ENCODE measurements around the gene USP22. TPM values are rescaled to one million over a fixed set of nuclear protein-coding genes. Genes with fewer than 3 reads are reported as not detected.

Gene USP22
- total and polyA plus RNA-seq, 10 donors, result 21.7 to 200 (median 156) TPM

GRCh38 chr17:20999044-20999573 is 43.7 kb downstream of the USP22 start:
- Histone ChIP-seq H3K4me1 (peaks cover 0 to 65% (median 21%) of the 10 kb centered on the region in 6 donors), H3K27me3 (replicated peaks in 1 of 7) (no peaks in the 10 kb centered on the region), H3K36me3 (peaks cover 0 to 65% (median 41%) of the 10 kb centered on the region in 6 donors), H3K27ac (peak overlapping the region in 7 of 8 donors; percentile 20 to 54 (median 32)), H3K9me3 (no peaks in the 10 kb centered on the region), H3K4me3 (no peak overlapping the region)
- WGBS, 5 donors, result 57 to 68% (median 63%) methylated on average over 10 to 16 of the region's 16 CpGs
- DNase-seq, result peak; percentile 75
- intact Hi-C loops (cut with DNase I; ENCODE audit: low total_unique reads), result no loop called here
- TF ChIP-seq POLR2AphosphoS5 (IDR thresholded peaks at IDR 0.05) (peak in 2 of 3 donors; percentile 46 to 74), POLR2A (IDR thresholded peaks at IDR 0.05) (no peak)

DNA sequence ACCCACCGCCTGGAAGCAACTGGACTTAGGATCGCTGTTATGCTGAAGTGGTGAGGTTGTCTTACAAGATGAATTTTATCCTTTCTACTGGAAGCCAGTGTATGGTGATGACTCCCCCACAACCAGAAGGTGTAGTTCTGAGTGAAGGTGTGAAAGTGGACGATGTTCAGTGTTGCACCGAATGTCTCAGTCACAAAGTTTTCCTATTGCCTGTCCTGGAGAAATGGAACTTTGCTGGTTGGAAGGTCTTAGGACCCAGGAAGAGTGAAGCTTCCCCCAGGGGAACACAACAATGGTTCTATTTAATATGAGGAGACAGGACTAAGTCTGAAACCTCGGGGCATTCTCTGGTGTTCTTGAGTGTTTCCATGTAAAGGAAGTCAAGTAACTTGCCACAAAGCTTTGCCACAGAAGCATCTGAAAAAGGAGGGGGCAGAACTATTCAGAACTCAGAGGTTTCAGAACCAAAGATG is 44.2 kb downstream of the USP22 start:
- H3K36me3 ChIP-seq, result peaks cover 0 to 60% (median 36%) of the 10 kb centered on the region in 6 donors
- H3K27me3 ChIP-seq (replicated peaks in 1 of 7), result no peaks in the 10 kb centered on the region
- peaks cover 0 to 60% (median 20%) of the 10 kb centered on the region in 6 donors for H3K4me1 ChIP-seq
- DNase-seq, result no peak
- no peaks in the 10 kb centered on the region for H3K9me3 ChIP-seq
- WGBS, 5 donors, result 70 to 79% (median 76%) methylated on average over 5 of the region's 5 CpGs
- no peak for TF ChIP-seq CTCF (IDR thresholded peaks at IDR 0.05 in 8 of 11, conservative IDR thresholded peaks at IDR 0.05 in 3 of 11)
- TF ChIP-seq POLR2A (IDR thresholded peaks at IDR 0.05), result no peak
- TF ChIP-seq POLR2AphosphoS5 (IDR thresholded peaks at IDR 0.05), result no peak
- intact Hi-C loops (cut with DNase I; ENCODE audit: low total_unique reads), result no loop called here
- H3K27ac ChIP-seq, result peak overlapping the region in 7 of 8 donors; percentile 20 to 54 (median 32)
- H3K4me3 ChIP-seq, result no peak overlapping the region

GRCh38 chr17:20997711-20998570 is 44.9 kb downstream of the USP22 start:
- 81 to 88% (median 85%) methylated on average over 15 to 22 of the region's 22 CpGs for WGBS, 5 donors
- no peaks in the 10 kb centered on the region for H3K9me3 ChIP-seq
- H3K36me3 ChIP-seq, result peaks cover 0 to 53% (median 30%) of the 10 kb centered on the region in 6 donors
- TF ChIP-seq CTCF (IDR thresholded peaks at IDR 0.05 in 8 of 11, conservative IDR thresholded peaks at IDR 0.05 in 3 of 11) (no peak), POLR2A (IDR thresholded peaks at IDR 0.05) (no peak), POLR2AphosphoS5 (IDR thresholded peaks at IDR 0.05) (peak in 2 of 3 donors; percentile 28 to 58)
- H3K4me1 ChIP-seq, result peaks cover 3 to 60% (median 23%) of the 10 kb centered on the region in 6 donors
- no peaks in the 10 kb centered on the region for H3K27me3 ChIP-seq (replicated peaks in 1 of 7)
- no peak overlapping the region for H3K4me3 ChIP-seq
- DNase-seq, result peak; percentile 67
- peak overlapping the region in 5 of 8 donors; percentile 20 to 54 (median 47) for H3K27ac ChIP-seq
- intact Hi-C loops (cut with DNase I; ENCODE audit: low total_unique reads), result no loop called here

DNA sequence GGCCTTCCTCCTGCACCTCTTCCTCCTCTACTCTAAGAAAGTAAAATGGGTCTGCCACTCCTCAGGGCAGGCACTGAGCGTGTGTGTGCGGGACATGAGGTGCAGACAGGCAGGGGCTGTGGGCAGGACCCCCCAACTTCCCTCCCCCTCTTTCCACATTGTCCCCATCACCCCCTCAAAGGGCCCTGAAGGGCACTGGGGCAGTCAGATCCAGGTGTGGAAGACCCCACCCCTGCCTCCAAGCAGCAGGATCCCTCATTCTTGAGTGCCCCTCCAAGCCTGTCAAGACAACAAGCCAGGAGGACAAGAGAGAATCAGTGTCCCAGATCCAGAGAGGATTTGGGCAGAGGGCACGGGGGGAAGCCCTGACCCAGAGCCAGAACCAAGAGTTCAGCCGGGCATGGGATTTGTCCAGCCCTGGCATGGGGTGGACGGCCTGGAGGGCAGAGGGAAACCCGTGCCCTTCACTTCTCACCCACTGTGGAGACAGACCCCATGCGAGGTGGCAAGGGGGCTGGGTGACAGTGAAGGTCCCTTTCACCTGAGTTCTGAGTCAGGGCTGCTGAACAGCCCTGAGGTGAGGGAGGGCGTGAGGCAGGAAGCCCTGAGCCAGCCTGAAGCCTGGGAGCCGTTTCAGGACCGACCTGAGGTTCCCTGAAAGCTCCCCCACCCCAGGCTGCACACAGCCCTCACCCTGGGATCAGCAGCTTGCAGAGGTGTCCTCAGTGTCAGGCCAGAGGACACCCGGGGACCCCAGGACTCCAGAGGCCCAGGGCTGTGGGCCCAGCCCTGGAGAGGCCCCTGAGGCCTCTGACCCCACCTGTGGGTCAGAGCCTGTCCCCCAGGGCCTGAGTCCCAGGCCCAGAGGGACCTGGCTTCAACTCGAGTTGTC is 45.8 kb downstream of the USP22 start:
- TF ChIP-seq POLR2AphosphoS5 (IDR thresholded peaks at IDR 0.05) (no peak), POLR2A (IDR thresholded peaks at IDR 0.05) (no peak), CTCF (IDR thresholded peaks at IDR 0.05 in 8 of 11, conservative IDR thresholded peaks at IDR 0.05 in 3 of 11) (no peak)
- no peak overlapping the region for H3K4me3 ChIP-seq
- H3K36me3 ChIP-seq, result peaks cover 0 to 43% (median 20%) of the 10 kb centered on the region in 6 donors
- H3K9me3 ChIP-seq, result no peaks in the 10 kb centered on the region
- peak overlapping the region in 3 of 8 donors; percentile 20 to 54 (median 27) for H3K27ac ChIP-seq
- peak; percentile 68 for DNase-seq
- WGBS, 5 donors, result 74 to 80% (median 75%) methylated on average over 10 to 12 of the region's 12 CpGs
- H3K4me1 ChIP-seq, result peaks cover 4 to 62% (median 25%) of the 10 kb centered on the region in 6 donors
- no peaks in the 10 kb centered on the region for H3K27me3 ChIP-seq (replicated peaks in 1 of 7)
- intact Hi-C loops (cut with DNase I; ENCODE audit: low total_unique reads), result no loop called here

Data from spleen (tissue), 11 donors.